SKM-1 (cell line): Measurements from ENCODE around the gene ENTR1.

ENCODE experiments used
- DNase-seq: peaks from one replicate; lab custom pipeline; 2025; ENCODE audit not compliant: unreplicated experiment; lab: John Stamatoyannopoulos, UW

Gene ENTR1

GRCh38 chr9:136378170-136379002, 32.0 kb downstream of the ENTR1 start:
- DNase-seq = no peak

GRCh38 chr9:136377341-136378169, 32.9 kb downstream of the ENTR1 start:
- no peak for DNase-seq

- DNase-seq = no peak
Measured at GRCh38 chr9:136376457-136376856, 34.0 kb downstream of the ENTR1 start.

- DNase-seq = no peak
Measured at GRCh38 chr9:136375096-136375495, 35.3 kb downstream of the ENTR1 start.

GRCh38 chr9:136374183-136374575, 36.2 kb downstream of the ENTR1 start:
- no peak for DNase-seq

GRCh38 chr9:136373300-136374182, 36.9 kb downstream of the ENTR1 start, which contains the start of gene CARD9:
TSS of gene CARD9 (minus strand) at chr9:136373669. CDS start at chr9:136372078, 1,591 bp downstream.
- peak; percentile 65 for DNase-seq

- peak; percentile 76 for DNase-seq
Measured at GRCh38 chr9:136372561-136373299, 37.7 kb downstream of the ENTR1 start.

GRCh38 chr9:136372006-136372405, 38.4 kb downstream of the ENTR1 start:
- no peak for DNase-seq

- no peak for DNase-seq
Measured at GRCh38 chr9:136371533-136371880, 38.9 kb downstream of the ENTR1 start.

- no peak for DNase-seq
Measured at GRCh38 chr9:136370687-136371532, 39.5 kb downstream of the ENTR1 start.

GRCh38 chr9:136370037-136370436, 40.4 kb downstream of the ENTR1 start:
- no peak for DNase-seq

- no peak for DNase-seq
Measured at GRCh38 chr9:136368190-136368589, 42.2 kb downstream of the ENTR1 start.

- DNase-seq = no peak
Measured at GRCh38 chr9:136367296-136368145, 42.9 kb downstream of the ENTR1 start.

GRCh38 chr9:136366826-136367225, 43.6 kb downstream of the ENTR1 start:
- DNase-seq = no peak

- no peak for DNase-seq
Measured at GRCh38 chr9:136365775-136366222, 44.6 kb downstream of the ENTR1 start.

- DNase-seq = no peak
Measured at GRCh38 chr9:136364942-136365774, 45.3 kb downstream of the ENTR1 start.

- DNase-seq = no peak
Measured at GRCh38 chr9:136363949-136364748, 46.3 kb downstream of the ENTR1 start.
